Stomach (tissue), 9 donors: ENCODE data around the gene DLX4. TPM values are rescaled to one million over a fixed set of nuclear protein-coding genes. Genes with fewer than 3 reads are reported as not detected.

ENCODE experiments used
- DNase-seq, 2 donors: peaks; one replicate each; pipeline versions ENCODE4 v3.0.0 to v3.0.0-alpha.2; 2013 to 2019
- H3K27ac ChIP-seq, 5 donors: fragments of 200-600 bp in 4 of 5; sonication (generic) in 4 of 5; one replicate each; pipeline ENCODE4 v1.5.1; 2013 to 2019; ENCODE audit warnings: mild to moderate bottlenecking in 1 of 5, moderate library complexity in 1 of 5
- H3K27me3 ChIP-seq, 3 donors: fragments of 200-600 bp; sonication (generic); one replicate each; pipeline ENCODE4 v1.5.1; 2017 to 2019; ENCODE audit warnings: mixed run types in 1 of 3
- H3K36me3 ChIP-seq, 4 donors: fragments of 200-600 bp; sonication (generic); 1 replicate in 3 of 4; 2 replicates in 1 of 4; pipeline ENCODE4 v1.5.1; 2016 to 2019
- H3K4me1 ChIP-seq, 4 donors: fragments of 200-600 bp; sonication (generic); one replicate each; pipeline ENCODE4 v1.5.1; 2016 to 2019
- H3K4me3 ChIP-seq, 4 donors: fragments of 200-600 bp; sonication (generic) in 3 of 4; one replicate each; pipeline ENCODE4 v1.5.1; 2016 to 2019; ENCODE audit warnings: mild to moderate bottlenecking in 1 of 4
- H3K9me3 ChIP-seq, 4 donors: fragments of 200-600 bp; sonication (generic); one replicate each; pipeline ENCODE4 v1.5.1; 2016 to 2019
- EP300 ChIP-seq: sonication (generic); formaldehyde crosslinking; IDR thresholded peaks from one replicate; pipeline ENCODE4 v1.6.1; 2017; ENCODE audit warnings: antibody characterized with exemption
- POLR2A ChIP-seq, 4 donors: fragments of 450-650 bp; IDR thresholded peaks; one replicate each; pipeline ENCODE4 v1.6.1; 2016; ENCODE audit warnings: antibody characterized with exemption in 4 of 4, control low read depth in 2 of 4, mild to moderate bottlenecking in 1 of 4, moderate library complexity in 1 of 4
- POLR2AphosphoS5 ChIP-seq, 3 donors: sonication (generic); formaldehyde crosslinking; IDR thresholded peaks; one replicate each; pipeline ENCODE4 v1.6.1; 2016; ENCODE audit warnings: antibody characterized with exemption in 3 of 3
- WGBS, 5 donors: extraction: QIAGEN DNeasy Blood & Tissue Kit in 3 of 5; methylation state at CpG; one replicate each; pipeline versions ENCODE4 v1.1.5 to v1.1.7; 2013 to 2018; 5-methylcytosine and 5-hydroxymethylcytosine counted together
- intact Hi-C: fragments of 100-400 bp; cut with DNase I; formaldehyde crosslinking; loops from one replicate; pipeline ENCODE4 v1.15.1; 2023; ENCODE audit warnings: low total_unique reads
- polyA plus RNA-seq, 3 donors: library from polyadenylated mRNA; stranded (reverse); fragments of 200-250 nt; gene quantifications; one replicate each; pipeline ENCODE4 v1.2.3, GENCODE V29; 2013
- total RNA-seq, 5 donors: library from RNA; depleted of rRNA; stranded (reverse); fragments of >200 nt; gene quantifications; one replicate each; pipeline versions ENCODE4 v1.1.0 to v1.2.3, GENCODE V29; 2014 to 2016
- TF ChIP-seq, protein P1 (sequence below), 7 experiments: fragments of 450-650 bp in 4 of 7; fragments of 200-600 bp in 3 of 7; sonication (generic) in 3 of 7; IDR thresholded peaks; one replicate each; pipeline ENCODE4 v1.5.1; 2016 to 2019; ENCODE audit warnings: antibody characterized with exemption in 7 of 7, control low read depth in 2 of 7, mild to moderate bottlenecking in 1 of 7
- donor health status: healthy with polysubstance abuse.
- donor health status: Bipolar disorder and iron deficiency.
- donor health status: healthy.

DLX4 gene
- total and polyA plus RNA-seq, 8 donors: 0.31 to 0.40 TPM; not detected in 6

DNA sequence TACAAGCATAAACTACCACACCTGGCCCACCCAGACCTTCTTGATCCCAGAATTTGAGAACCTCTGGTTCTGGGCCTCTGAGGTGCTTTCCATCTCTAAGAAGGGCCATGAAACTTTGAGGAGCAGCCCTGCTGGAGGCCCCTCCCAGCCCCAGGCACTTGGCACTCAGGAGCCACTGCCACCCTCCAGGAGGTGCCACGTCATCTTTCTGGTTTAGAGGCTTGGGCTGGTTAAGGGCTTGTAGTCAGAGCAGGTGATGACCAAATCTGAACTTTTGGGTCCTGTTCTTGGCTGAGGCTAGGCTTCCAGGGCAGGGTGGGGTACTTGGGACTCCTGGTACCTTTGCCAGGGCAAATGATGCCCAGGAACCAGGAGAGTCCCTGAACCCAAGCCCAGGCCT is 13.8 kb upstream of the DLX4 start:
- intact Hi-C loops: no loop called here
- no peak for DNase-seq
- no peak for TF ChIP-seq EP300
- TF ChIP-seq, protein P1, sequence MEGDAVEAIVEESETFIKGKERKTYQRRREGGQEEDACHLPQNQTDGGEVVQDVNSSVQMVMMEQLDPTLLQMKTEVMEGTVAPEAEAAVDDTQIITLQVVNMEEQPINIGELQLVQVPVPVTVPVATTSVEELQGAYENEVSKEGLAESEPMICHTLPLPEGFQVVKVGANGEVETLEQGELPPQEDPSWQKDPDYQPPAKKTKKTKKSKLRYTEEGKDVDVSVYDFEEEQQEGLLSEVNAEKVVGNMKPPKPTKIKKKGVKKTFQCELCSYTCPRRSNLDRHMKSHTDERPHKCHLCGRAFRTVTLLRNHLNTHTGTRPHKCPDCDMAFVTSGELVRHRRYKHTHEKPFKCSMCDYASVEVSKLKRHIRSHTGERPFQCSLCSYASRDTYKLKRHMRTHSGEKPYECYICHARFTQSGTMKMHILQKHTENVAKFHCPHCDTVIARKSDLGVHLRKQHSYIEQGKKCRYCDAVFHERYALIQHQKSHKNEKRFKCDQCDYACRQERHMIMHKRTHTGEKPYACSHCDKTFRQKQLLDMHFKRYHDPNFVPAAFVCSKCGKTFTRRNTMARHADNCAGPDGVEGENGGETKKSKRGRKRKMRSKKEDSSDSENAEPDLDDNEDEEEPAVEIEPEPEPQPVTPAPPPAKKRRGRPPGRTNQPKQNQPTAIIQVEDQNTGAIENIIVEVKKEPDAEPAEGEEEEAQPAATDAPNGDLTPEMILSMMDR (IDR thresholded peaks at IDR 0.05): no peak
- no peak for TF ChIP-seq POLR2A (IDR thresholded peaks at IDR 0.05)
- TF ChIP-seq POLR2AphosphoS5 (IDR thresholded peaks at IDR 0.05): no peak
- WGBS, 5 donors: 48 to 83% (median 69%) methylated on average over 1 of the region's 1 CpG
- H3K27ac ChIP-seq: no peak overlapping the region
- peaks cover 10 to 79% (median 24%) of the 10 kb centered on the region in 3 donors for H3K27me3 ChIP-seq
- no peaks in the 10 kb centered on the region for H3K9me3 ChIP-seq
- H3K36me3 ChIP-seq: no peaks in the 10 kb centered on the region
- no peak overlapping the region for H3K4me3 ChIP-seq
- no peaks in the 10 kb centered on the region for H3K4me1 ChIP-seq

DNA sequence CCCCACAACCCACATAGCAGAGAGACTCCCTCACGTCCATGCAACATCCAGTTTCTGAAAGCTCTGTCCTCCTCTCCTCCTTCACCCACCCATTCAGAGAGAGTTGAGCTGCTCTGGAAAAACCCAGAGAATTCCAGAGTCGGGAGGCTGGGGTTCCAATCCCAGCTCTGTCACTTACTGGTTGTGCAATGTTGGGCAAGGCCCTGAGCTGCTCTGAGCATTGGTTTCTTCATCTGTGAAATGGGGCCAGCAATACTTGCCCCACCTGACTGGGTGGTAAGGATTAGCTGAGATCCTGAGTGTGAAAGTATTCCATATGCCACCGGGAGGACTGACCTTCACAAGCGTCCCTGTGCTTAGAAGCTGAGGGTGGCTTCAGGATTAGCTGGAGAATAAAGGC is 12.2 kb upstream of the DLX4 start:
- no peak for TF ChIP-seq EP300
- no peak for TF ChIP-seq POLR2AphosphoS5 (IDR thresholded peaks at IDR 0.05)
- TF ChIP-seq, protein P1 (IDR thresholded peaks at IDR 0.05): no peak
- no peak for TF ChIP-seq POLR2A (IDR thresholded peaks at IDR 0.05)
- no peak for DNase-seq
- Histone ChIP-seq H3K27ac (no peak overlapping the region), H3K27me3 (peaks cover 5 to 78% (median 15%) of the 10 kb centered on the region in 3 donors), H3K36me3 (no peaks in the 10 kb centered on the region), H3K4me3 (no peak overlapping the region), H3K9me3 (no peaks in the 10 kb centered on the region), H3K4me1 (no peaks in the 10 kb centered on the region)
- WGBS, 5 donors: 57 to 63% (median 58%) methylated on average over 4 of the region's 4 CpGs
- intact Hi-C loops: no loop called here

DNA sequence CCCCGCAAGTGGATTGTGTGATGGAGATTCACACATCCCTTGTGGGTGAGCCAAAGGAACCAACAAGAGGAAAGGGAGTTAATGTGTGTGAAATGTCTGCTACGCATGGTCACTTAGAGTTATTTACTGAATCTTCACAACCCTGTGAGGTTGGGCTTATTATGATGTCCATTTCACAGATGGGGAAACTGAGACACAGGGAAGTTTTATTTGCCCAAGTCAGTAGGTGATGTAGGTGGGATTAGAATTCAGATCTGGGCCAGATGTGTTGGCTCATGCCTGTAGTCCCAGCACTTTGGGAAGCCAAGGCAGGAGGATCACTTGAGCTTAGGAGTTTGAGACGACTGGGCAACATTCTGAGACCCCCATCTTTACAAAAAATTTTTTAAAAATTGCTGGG is 11.6 kb upstream of the DLX4 start:
- Histone ChIP-seq H3K27ac (no peak overlapping the region), H3K27me3 (peaks cover under 1 to 78% (median 14%) of the 10 kb centered on the region in 3 donors), H3K9me3 (no peaks in the 10 kb centered on the region), H3K4me1 (no peaks in the 10 kb centered on the region), H3K36me3 (no peaks in the 10 kb centered on the region), H3K4me3 (no peak overlapping the region)
- no peak for TF ChIP-seq POLR2AphosphoS5 (IDR thresholded peaks at IDR 0.05)
- TF ChIP-seq, protein P1 (IDR thresholded peaks at IDR 0.05): no peak
- TF ChIP-seq POLR2A (IDR thresholded peaks at IDR 0.05): no peak
- no peak for TF ChIP-seq EP300
- intact Hi-C loops: no loop called here
- 67 to 86% (median 84%) methylated on average over 3 of the region's 3 CpGs for WGBS, 5 donors
- no peak for DNase-seq

DNA sequence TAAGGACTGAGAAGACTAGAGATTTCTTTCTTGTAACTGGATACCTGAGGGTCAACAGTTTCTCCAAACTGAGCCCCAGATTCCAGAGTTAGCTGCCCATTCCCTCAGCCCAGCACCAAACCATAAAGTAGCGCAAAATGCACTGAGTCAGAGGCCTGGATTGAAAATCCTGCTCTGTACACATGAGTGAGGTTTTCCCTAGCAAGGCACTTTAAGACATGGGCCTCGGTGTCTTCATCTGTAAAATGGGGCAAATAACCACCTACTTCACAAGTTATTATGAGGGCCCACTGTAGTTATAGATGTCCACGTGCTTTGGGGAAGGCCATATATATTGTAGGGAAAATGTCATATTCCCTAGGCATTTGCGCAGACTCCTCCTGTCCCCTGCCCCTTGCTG is 10.3 kb upstream of the DLX4 start:
- Histone ChIP-seq H3K27me3 (peaks cover 0 to 78% (median 23%) of the 10 kb centered on the region in 3 donors), H3K9me3 (no peaks in the 10 kb centered on the region), H3K36me3 (no peaks in the 10 kb centered on the region), H3K27ac (no peak overlapping the region), H3K4me1 (peaks cover 0 to 3% (median 2%) of the 10 kb centered on the region in 4 donors), H3K4me3 (no peak overlapping the region)
- DNase-seq: no peak
- intact Hi-C loops: no loop called here
- TF ChIP-seq, protein P1 (IDR thresholded peaks at IDR 0.05): no peak
- no peak for TF ChIP-seq POLR2A (IDR thresholded peaks at IDR 0.05)
- TF ChIP-seq EP300: no peak
- TF ChIP-seq POLR2AphosphoS5 (IDR thresholded peaks at IDR 0.05): no peak
- 89 to 96% (median 91%) methylated on average over 4 of the region's 4 CpGs for WGBS, 5 donors
